ENCODE measurements around the gene ECI1. TPM values are rescaled to one million over a fixed set of nuclear protein-coding genes. Genes with fewer than 3 reads are reported as not detected.

The ECI1 gene
- total RNA-seq, 1 experiment from 2014 or later: 140 TPM

DNA sequence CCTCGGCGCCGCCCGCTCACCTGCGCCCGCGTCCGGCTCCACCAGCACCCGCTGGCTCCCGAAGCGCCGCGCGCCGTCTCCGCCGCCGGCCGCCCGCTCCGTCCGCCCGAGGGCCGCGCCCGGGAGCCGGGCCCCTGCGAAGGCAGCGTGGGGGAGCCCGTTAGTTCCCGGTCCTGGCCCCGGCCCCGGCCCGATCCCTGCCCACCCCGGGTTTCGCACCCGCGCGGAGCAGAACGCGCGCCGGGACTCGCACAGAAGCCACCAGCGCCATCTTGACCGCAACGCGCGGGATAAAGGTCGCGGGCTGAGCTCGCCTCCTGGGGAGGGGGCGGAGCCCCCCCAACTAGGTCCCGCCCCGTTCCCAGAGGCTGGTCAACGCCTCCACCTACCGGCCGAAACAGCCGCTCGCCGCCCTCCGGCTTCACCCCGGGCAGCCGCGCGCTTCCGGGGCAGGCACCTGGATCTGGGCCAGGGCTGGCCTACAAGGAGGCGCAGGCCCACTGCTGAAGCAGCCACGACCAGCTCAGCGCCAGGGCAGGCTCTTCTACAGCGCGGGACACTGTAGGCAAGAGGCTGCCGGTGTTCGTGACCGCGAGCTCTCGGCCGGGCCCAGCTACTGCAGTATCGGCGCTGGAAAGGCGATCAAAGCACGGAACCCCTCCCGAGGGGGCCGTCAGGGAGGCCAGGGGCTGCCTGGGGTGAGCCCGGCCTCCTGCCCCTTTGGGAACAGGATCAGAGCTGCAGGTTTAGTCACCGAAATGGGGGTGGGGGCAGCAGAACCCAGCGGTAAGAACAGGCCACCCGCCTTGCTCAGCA lies at the start of gene ECI1 (continued):
- no peak for TF ChIP-seq EZH2 (IDR thresholded peaks at IDR 0.05)
- TF ChIP-seq, protein P1, sequence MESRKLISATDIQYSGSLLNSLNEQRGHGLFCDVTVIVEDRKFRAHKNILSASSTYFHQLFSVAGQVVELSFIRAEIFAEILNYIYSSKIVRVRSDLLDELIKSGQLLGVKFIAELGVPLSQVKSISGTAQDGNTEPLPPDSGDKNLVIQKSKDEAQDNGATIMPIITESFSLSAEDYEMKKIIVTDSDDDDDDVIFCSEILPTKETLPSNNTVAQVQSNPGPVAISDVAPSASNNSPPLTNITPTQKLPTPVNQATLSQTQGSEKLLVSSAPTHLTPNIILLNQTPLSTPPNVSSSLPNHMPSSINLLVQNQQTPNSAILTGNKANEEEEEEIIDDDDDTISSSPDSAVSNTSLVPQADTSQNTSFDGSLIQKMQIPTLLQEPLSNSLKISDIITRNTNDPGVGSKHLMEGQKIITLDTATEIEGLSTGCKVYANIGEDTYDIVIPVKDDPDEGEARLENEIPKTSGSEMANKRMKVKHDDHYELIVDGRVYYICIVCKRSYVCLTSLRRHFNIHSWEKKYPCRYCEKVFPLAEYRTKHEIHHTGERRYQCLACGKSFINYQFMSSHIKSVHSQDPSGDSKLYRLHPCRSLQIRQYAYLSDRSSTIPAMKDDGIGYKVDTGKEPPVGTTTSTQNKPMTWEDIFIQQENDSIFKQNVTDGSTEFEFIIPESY (IDR thresholded peaks at IDR 0.05; ENCODE audit: extremely low read depth, insufficient replicate concordance, low read length): peak; percentile 70
- peak; percentile 94 for TF ChIP-seq YY1 (IDR thresholded peaks at IDR 0.05; ENCODE audit: extremely low read depth, insufficient replicate concordance, low read depth, low read length)

DNA sequence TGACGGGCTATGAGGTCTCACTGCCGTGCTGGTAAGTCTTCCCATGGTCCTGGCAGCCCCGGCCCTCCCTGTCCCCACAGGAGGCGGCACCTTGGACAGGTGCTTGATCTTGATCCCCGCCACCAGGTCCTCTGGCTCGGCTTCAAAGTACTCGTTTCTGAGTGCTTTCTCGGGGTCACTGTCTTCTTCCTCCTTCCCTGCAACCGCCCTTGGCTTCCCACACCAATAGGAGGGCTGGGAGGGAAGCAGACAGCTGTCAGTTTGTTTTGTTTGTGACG lies 48.5 kb upstream of the ECI1 start:
- ChIA-PET CTCF (no interaction called here), RAD21 (ENCODE audit: low non-redundant PET in 1 of 2, low total read pairs in 2 of 2, uncharacterized antibody in 2 of 2, unreplicated experiment in 2 of 2) (no interaction called here), POLR2A (no interaction called here)
- Histone ChIP-seq H2AFZ (ENCODE audit: low read depth, low read length, poor library complexity, severe bottlenecking) (no peak overlapping the region), H4K20me1 (ENCODE audit: insufficient read depth) (no peaks in the 10 kb centered on the region), H3K9me2 (ENCODE audit: insufficient read depth) (no peaks in the 10 kb centered on the region), H3K4me1 (ENCODE audit: control insufficient read depth in 1 of 2, insufficient read depth in 2 of 2, low read length in 2 of 2) (peaks cover 4% of the 10 kb centered on the region in 2 experiments; a peak in 2 of 4 replicates), H3K27me3 (ENCODE audit: insufficient read depth, low read length) (no peaks in the 10 kb centered on the region), H3K36me3 (ENCODE audit: control insufficient read depth in 1 of 2, insufficient read depth in 2 of 2, low read length in 2 of 2) (no peaks in the 10 kb centered on the region), H3K9ac (ENCODE audit: low read length) (no peak overlapping the region), H3K4me3 (replicated peaks in 1 of 2; ENCODE audit: low read depth in 1 of 2, low read length in 2 of 2) (no peak overlapping the region), H3K27ac (ENCODE audit: low read depth, low read length) (no peak overlapping the region), H3K4me2 (ENCODE audit: low read length) (no peak overlapping the region), H3K9me3 (ENCODE audit: control insufficient read depth in 1 of 2, insufficient read depth in 1 of 2, low read depth in 1 of 2, low read length in 2 of 2) (no peaks in the 10 kb centered on the region), H3K79me2 (ENCODE audit: insufficient read depth, low read length) (no peaks in the 10 kb centered on the region)
- no TSS peak for BruUV-seq (replicated peaks)
- ATAC-seq (no peak), DNase-seq (ENCODE audit: low read depth, low spot score) (no peak)
- intact Hi-C loops (cut with micrococcal nuclease): loop anchor here (10.0 kb wide), 1 partner anchor 125 kb away; the partner anchor contains the start of gene CCNF
- TF ChIP-seq ZFX (IDR thresholded peaks at IDR 0.05) (no peak), SIN3A (IDR thresholded peaks at IDR 0.05; ENCODE audit: low read depth) (no peak), EZH2phosphoT487 (IDR thresholded peaks at IDR 0.05; ENCODE audit: borderline replicate concordance) (no peak), POLR2A (IDR thresholded peaks at IDR 0.05; ENCODE audit: borderline replicate concordance, extremely low read depth, insufficient read depth, insufficient read length) (no peak), SP1 (IDR thresholded peaks at IDR 0.05; ENCODE audit: low read depth) (no peak), EZH2 (IDR thresholded peaks at IDR 0.05) (no peak), YY1 (IDR thresholded peaks at IDR 0.05; ENCODE audit: extremely low read depth, insufficient replicate concordance, low read depth, low read length) (no peak), CEBPB (IDR thresholded peaks at IDR 0.05; ENCODE audit: low read depth) (no peak), ELF1 (IDR thresholded peaks at IDR 0.05; ENCODE audit: borderline replicate concordance, low read depth) (no peak), SRF (IDR thresholded peaks at IDR 0.05; ENCODE audit: low read depth) (no peak), ZNF274 (IDR thresholded peaks at IDR 0.05; ENCODE audit: low read depth, low read length) (no peak)
- TF ChIP-seq, protein P2, sequence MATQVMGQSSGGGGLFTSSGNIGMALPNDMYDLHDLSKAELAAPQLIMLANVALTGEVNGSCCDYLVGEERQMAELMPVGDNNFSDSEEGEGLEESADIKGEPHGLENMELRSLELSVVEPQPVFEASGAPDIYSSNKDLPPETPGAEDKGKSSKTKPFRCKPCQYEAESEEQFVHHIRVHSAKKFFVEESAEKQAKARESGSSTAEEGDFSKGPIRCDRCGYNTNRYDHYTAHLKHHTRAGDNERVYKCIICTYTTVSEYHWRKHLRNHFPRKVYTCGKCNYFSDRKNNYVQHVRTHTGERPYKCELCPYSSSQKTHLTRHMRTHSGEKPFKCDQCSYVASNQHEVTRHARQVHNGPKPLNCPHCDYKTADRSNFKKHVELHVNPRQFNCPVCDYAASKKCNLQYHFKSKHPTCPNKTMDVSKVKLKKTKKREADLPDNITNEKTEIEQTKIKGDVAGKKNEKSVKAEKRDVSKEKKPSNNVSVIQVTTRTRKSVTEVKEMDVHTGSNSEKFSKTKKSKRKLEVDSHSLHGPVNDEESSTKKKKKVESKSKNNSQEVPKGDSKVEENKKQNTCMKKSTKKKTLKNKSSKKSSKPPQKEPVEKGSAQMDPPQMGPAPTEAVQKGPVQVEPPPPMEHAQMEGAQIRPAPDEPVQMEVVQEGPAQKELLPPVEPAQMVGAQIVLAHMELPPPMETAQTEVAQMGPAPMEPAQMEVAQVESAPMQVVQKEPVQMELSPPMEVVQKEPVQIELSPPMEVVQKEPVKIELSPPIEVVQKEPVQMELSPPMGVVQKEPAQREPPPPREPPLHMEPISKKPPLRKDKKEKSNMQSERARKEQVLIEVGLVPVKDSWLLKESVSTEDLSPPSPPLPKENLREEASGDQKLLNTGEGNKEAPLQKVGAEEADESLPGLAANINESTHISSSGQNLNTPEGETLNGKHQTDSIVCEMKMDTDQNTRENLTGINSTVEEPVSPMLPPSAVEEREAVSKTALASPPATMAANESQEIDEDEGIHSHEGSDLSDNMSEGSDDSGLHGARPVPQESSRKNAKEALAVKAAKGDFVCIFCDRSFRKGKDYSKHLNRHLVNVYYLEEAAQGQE (IDR thresholded peaks at IDR 0.05; ENCODE audit: low read depth): no peak
- TF ChIP-seq, protein P1 (IDR thresholded peaks at IDR 0.05; ENCODE audit: extremely low read depth, insufficient replicate concordance, low read length): no peak
- TF ChIP-seq, protein P3, sequence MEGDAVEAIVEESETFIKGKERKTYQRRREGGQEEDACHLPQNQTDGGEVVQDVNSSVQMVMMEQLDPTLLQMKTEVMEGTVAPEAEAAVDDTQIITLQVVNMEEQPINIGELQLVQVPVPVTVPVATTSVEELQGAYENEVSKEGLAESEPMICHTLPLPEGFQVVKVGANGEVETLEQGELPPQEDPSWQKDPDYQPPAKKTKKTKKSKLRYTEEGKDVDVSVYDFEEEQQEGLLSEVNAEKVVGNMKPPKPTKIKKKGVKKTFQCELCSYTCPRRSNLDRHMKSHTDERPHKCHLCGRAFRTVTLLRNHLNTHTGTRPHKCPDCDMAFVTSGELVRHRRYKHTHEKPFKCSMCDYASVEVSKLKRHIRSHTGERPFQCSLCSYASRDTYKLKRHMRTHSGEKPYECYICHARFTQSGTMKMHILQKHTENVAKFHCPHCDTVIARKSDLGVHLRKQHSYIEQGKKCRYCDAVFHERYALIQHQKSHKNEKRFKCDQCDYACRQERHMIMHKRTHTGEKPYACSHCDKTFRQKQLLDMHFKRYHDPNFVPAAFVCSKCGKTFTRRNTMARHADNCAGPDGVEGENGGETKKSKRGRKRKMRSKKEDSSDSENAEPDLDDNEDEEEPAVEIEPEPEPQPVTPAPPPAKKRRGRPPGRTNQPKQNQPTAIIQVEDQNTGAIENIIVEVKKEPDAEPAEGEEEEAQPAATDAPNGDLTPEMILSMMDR (IDR thresholded peaks at IDR 0.05 in 2 of 3, conservative IDR thresholded peaks at IDR 0.05 in 1 of 3; ENCODE audit: borderline replicate concordance in 1 of 3, insufficient read depth in 1 of 3, low read depth in 2 of 3, low read length in 2 of 3): no peak

Measured in HCT116 (cell line).